HG03558 (cell line): Measurements from ENCODE around the gene ALDH3A1.

Experiments used
- ATAC-seq: cut with Tn5 transposase; IDR thresholded peaks from one replicate; pipeline ENCODE4 v1.9.1; 2021; ENCODE audit warnings: moderate number of reproducible peaks; ENCODE audit not compliant: unreplicated experiment; ENCODE audit errors: extremely low read depth

The ALDH3A1 gene

GRCh38 chr17:19762515-19762961, 14.4 kb upstream of the ALDH3A1 start:
- ATAC-seq = no peak

GRCh38 chr17:19760746-19761145, 12.6 kb upstream of the ALDH3A1 start:
- ATAC-seq = no peak

GRCh38 chr17:19759568-19760549, 11.8 kb upstream of the ALDH3A1 start:
- ATAC-seq = no peak

GRCh38 chr17:19757536-19758180, 9.6 kb upstream of the ALDH3A1 start:
- ATAC-seq = no peak

GRCh38 chr17:19756546-19756945, 8.4 kb upstream of the ALDH3A1 start:
- ATAC-seq = no peak

- ATAC-seq = no peak
Observed at GRCh38 chr17:19755821-19756510, 7.9 kb upstream of the ALDH3A1 start.

GRCh38 chr17:19755392-19755791, 7.3 kb upstream of the ALDH3A1 start:
- no peak for ATAC-seq

GRCh38 chr17:19753661-19754463, 5.8 kb upstream of the ALDH3A1 start:
- ATAC-seq = no peak

GRCh38 chr17:19753051-19753509, 5.0 kb upstream of the ALDH3A1 start:
- no peak for ATAC-seq

GRCh38 chr17:19752216-19753050, 4.3 kb upstream of the ALDH3A1 start:
- ATAC-seq = no peak

GRCh38 chr17:19750835-19751234, 2.7 kb upstream of the ALDH3A1 start:
- ATAC-seq = no peak

- no peak for ATAC-seq
Observed at GRCh38 chr17:19750020-19750572, 2.0 kb upstream of the ALDH3A1 start.

GRCh38 chr17:19748807-19749193, 702 bp upstream of the ALDH3A1 start:
- no peak for ATAC-seq

- ATAC-seq = no peak
Observed at GRCh38 chr17:19747159-19747719, 859 bp downstream of the ALDH3A1 start.

GRCh38 chr17:19746517-19746916, 1.6 kb downstream of the ALDH3A1 start:
- ATAC-seq = no peak

- ATAC-seq = no peak
Observed at GRCh38 chr17:19744922-19745757, 3.0 kb downstream of the ALDH3A1 start.

- no peak for ATAC-seq
Observed at GRCh38 chr17:19744492-19744891, 3.6 kb downstream of the ALDH3A1 start.
